Activated naive CD8-positive, alpha-beta T cell treated with anti-CD3 and anti-CD28 coated beads, Interleukin-2, amount 50 U/mL, for 16 hours (primary cell): ENCODE measurements around the gene B3GAT2.
A peak's percentile ranks its signal among the peaks of the same experiment; 100 is the strongest.
"Not testable (repeated sequence)": the region's sequence is repeated elsewhere in the genome, so short reads cannot be mapped to it uniquely, and the experiment has no call there.

ENCODE experiments used
- DNase-seq: peaks from one replicate; pipeline ENCODE4 v3.0.0-alpha.2; 2020; ENCODE audit warnings: low read depth, low spot score

The B3GAT2 gene, protein sequence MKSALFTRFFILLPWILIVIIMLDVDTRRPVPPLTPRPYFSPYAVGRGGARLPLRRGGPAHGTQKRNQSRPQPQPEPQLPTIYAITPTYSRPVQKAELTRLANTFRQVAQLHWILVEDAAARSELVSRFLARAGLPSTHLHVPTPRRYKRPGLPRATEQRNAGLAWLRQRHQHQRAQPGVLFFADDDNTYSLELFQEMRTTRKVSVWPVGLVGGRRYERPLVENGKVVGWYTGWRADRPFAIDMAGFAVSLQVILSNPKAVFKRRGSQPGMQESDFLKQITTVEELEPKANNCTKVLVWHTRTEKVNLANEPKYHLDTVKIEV

GRCh38 chr6:70956451-70957283, at the start of gene B3GAT2:
B3GAT2 (minus strand) TSS chr6:70957060; CDS start chr6:70956429, 631 bp downstream.
- DNase-seq = no peak

- no peak for DNase-seq
Observed at GRCh38 chr6:70998148-70998547, 41.3 kb upstream of the B3GAT2 start.

DNA sequence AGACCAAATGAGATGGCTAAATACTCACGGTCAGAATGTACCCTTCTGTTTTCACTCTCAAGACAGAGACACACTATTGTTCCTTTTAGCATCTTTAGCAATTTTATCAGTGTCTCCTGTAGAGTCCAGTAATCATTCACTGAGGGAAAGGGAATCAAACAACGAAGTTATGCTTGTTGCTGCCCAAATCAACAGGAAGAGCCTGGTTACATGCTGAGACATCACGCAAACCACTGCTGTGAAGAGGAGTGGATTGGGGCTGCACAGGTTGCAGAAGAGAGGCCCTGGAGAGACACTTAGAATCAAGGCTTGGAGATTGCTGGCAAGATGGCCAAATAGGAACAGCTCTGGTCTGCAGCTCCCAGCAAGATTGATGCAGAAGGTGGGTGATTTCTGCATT, 40.5 kb upstream of the B3GAT2 start:
- no peak for DNase-seq

- DNase-seq = no peak
Observed at GRCh38 chr6:70996106-70996505, 39.2 kb upstream of the B3GAT2 start.

GRCh38 chr6:70995411-70995810, 38.6 kb upstream of the B3GAT2 start:
- DNase-seq = no peak

DNA sequence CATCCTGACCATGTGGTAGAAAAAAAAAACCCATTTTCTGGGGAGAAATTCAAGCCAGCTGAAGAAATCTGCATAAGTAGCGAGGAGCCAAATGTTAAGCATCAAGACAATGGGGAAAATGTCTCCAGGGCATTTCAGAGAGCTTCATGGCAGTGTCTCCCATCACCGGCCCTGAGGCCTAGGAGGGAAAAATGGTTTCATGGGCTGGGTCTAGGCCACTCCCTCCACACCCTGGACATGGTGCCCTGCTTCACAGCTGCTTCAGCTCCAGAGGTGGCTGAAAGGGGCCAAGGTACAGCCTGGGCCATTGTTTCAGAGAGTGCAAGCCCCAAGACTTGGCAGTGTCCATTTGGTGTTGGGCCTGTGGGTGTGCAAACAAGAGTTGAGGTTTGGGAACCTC, 34.4 kb upstream of the B3GAT2 start:
- DNase-seq = no peak

DNA sequence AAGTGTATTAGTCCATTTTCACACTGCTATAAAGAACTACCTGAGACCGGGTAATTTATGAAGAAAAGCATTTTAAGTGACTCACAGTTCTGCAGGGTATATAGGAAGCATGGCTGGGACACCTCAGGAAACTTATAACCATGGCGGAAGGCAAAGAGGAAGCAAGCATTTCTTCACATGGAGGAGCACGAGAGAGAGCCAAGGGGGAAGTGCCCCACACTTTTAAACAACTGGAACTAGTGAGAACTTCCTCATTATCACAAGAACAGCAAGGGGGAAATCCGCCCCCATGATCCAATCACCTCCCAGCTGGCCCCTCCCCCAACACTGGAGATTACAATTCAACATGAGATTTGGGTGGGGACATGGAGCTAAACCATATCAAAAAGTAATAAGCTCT, 28.3 kb upstream of the B3GAT2 start:
- no peak for DNase-seq

DNA sequence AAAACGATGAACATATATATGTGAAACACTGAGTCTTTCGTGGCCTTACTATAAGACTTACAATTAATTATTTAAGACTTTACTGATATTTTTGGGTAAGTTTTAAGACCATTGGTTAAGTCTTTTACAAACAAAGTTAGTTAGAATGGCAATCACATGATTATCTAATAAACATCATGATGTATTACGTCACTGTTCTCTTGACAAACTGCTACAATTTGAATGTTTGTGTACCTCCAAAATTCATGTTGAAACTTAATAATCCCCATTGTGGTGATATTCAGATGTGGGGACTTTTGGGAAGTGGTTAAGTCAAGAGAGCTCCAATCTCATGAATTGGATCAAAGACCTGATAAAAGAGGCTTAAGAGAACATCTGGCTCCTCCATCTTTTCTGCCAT, 25.9 kb upstream of the B3GAT2 start:
- no peak for DNase-seq

DNA sequence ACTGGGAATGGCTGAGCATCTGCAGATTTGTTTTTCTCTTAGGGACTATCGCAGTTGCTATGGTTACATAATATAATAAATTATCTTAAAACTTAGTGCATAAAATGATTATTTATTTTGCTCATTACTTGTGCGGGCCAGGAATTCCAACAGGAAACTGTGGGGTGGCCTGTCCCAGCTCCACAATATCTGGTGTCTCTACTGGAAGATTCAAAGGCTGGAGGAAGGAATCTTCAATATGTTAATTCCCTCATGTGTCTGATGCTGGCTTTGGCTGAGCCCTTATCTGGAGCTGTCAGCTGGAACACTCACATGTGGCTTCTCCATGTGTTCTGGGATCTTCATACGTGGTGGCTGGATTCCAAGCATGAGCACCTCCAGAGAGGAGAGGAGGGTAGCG, 23.9 kb upstream of the B3GAT2 start:
- no peak for DNase-seq

DNA sequence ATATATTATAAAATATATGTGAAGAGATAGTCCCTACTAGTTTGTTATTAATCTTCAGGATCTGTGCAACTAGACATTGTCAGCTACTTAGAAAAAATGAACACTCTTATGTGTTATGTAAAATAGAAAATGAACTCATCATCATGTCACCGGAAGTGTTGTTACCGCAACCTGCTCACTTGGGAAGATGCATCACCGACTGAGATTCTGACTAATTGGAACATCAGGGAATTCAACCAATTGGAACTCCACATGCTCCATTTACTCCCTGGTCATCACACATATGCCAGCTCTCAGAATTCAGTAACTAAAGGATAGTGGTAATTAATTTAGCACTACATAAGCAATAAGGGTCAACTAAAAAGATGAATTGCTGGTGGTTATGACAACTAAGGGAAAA, 16.7 kb upstream of the B3GAT2 start:
- no peak for DNase-seq

- DNase-seq = no peak
Observed at GRCh38 chr6:70967049-70967448, 10.2 kb upstream of the B3GAT2 start.

DNA sequence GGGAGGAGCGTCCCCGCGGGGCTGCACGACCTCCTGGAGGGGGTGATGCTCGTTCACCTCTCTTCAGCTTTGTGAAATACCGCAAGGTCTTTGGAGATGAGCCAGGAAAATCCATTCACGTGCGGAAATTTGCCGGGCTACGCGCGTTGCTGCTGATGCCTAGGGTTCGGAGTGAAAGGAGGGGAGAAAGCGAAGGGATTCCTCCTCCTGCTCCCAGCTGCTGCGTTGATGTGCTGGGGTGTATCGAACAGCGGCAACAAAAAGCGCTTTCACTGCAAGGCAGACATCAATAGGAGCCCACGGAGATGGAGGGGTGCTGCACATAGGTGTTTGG, 391 bp upstream of the B3GAT2 start:
- DNase-seq = no peak

DNA sequence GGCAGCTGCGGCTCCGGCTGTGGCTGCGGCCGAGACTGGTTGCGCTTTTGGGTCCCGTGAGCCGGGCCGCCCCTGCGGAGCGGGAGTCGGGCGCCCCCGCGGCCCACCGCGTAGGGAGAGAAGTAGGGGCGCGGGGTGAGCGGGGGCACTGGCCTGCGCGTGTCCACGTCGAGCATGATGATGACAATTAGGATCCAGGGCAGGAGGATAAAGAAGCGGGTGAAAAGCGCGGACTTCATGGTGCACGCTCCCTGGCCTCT, 739 bp downstream of the B3GAT2 start:
- no peak for DNase-seq

GRCh38 chr6:70955441-70956190, 1.2 kb downstream of the B3GAT2 start:
- DNase-seq = peak; percentile 68

- DNase-seq = no peak
Observed at GRCh38 chr6:70954750-70955149, 2.1 kb downstream of the B3GAT2 start.

DNA sequence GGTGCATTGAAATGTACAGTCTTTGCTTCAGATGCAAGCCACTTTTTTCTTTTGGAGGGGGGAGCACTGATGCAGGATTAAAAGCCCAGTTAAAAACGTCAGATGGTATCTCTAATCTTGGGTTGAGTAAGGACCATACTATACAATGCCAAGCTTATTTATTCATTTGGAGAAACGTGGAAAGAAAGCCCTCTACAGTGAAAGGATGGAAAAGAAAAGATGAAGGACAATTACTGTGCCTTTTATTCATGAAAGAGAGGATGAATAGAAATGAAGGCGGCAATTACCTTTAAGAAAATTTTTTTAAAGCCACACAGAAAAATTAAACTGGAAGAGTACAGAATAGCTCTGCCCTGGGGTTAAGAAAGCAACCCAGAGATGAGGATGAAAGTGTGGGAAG, 2.7 kb downstream of the B3GAT2 start:
- DNase-seq = no peak

DNA sequence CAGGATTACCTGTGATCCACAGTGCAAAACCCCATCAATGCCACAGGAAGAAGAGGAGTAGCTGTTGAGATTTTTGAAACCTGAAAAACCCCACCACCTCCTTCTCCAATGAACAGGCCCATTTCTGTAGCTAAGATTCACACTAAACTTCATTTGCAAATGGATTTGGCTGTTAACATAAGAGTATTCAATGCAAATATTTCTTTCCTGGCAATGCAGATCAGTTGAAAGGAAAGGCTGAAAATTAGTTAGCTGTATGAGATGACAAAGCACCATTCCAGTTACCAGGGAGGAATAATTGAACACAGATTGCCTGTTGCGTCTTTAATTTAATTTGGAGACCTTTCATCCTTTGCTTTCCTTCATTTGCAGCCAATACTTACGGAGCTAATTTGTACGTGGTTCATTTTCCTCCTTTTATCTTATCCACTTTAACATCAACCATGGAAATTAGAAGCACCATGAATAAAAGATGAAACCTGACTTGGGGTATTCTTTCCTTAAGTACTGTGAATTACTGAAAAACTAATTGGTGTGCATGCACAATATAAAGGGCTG, 4.2 kb downstream of the B3GAT2 start:
- no peak for DNase-seq

DNA sequence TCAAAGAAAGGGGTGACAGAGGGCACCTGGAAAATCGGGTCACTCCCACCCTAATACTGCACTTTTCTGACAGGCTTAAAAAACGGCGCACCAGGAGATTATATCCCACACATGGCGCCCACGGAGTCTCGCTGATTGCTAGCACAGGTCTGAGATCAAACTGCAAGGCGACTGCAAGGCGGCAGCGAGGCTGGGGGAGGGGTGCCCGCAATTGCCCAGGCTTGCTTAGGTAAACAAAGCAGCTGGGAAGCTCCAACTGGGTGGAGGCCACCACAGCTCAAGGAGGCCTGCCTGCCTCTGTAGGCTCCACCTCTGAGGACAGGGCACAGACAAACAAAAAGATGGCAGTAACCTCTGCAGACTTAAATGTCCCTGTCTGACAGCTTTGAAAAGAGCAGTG, 12.5 kb downstream of the B3GAT2 start:
- not testable (repeated sequence) for DNase-seq

GRCh38 chr6:70933853-70934252, 23.0 kb downstream of the B3GAT2 start:
- no peak for DNase-seq

DNA sequence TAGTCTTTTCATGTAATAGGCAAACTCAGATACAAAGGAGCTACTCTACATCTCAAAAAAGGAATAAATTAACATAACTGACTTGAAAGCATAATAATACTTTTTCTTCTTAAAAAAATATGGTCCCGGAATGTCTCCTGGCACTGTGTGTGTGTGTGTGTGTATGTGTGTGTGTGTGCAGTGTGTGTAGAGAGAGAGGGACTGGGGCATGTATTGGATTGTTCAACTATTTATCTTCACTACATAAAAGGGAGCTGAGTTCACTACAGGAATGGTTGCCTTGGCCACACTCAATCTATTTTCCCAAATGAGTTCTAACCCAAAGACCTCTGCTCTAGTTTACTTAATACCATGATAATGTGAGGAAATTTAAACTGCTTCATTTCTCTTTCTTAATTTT, 51.1 kb downstream of the B3GAT2 start:
- no peak for DNase-seq

GRCh38 chr6:70903665-70904452, 53.0 kb downstream of the B3GAT2 start:
- DNase-seq = no peak

GRCh38 chr6:70901324-70901723, 55.5 kb downstream of the B3GAT2 start:
- DNase-seq = no peak
